Astrocyte (in vitro differentiated cells and primary cell): Measurements from ENCODE around the gene CELF6.

Source experiments
- EZH2 ChIP-seq: IDR thresholded peaks from 2 replicates; pipeline ENCODE4 v1.6.1; 2012; ENCODE audit warnings: mild to moderate bottlenecking, low read length, inconsistent platforms; ENCODE audit not compliant: insufficient read depth
- TF ChIP-seq, protein P1 (sequence below): IDR thresholded peaks from 2 replicates; pipeline ENCODE4 v1.5.1; 2011; ENCODE audit warnings: low read depth, mild to moderate bottlenecking, inconsistent platforms, low read length, moderate library complexity; ENCODE audit not compliant: insufficient read depth

DNA sequence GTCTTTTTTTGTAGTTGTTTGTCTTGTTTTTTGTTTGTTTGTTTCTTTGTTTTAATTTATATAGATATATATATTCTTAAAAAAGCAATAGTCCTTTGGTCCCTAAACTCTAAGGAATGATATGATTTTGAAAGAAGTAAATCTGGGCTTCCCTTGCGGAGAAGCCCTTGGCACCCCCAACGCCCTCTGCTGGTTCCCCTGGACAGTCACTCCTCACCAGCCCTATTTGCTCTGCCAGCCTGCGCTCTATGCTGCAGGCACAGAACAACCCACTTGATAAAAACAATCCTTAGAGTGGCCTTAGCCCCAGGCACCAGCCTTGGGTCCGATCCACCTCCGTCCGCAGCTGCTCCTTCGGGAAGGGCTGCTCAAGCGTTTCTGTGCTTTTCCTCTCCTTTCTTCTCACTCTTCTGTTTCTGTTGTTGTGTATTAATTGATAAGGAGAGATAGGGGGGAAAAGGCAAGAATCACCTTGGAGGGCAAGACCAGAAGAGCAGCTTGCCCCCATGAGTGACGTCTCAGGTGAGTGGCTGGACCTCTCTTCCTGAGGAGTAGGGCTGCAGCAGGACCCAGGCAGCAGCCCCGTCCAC lies 33.9 kb downstream of the CELF6 start:
- TF ChIP-seq, protein P1, sequence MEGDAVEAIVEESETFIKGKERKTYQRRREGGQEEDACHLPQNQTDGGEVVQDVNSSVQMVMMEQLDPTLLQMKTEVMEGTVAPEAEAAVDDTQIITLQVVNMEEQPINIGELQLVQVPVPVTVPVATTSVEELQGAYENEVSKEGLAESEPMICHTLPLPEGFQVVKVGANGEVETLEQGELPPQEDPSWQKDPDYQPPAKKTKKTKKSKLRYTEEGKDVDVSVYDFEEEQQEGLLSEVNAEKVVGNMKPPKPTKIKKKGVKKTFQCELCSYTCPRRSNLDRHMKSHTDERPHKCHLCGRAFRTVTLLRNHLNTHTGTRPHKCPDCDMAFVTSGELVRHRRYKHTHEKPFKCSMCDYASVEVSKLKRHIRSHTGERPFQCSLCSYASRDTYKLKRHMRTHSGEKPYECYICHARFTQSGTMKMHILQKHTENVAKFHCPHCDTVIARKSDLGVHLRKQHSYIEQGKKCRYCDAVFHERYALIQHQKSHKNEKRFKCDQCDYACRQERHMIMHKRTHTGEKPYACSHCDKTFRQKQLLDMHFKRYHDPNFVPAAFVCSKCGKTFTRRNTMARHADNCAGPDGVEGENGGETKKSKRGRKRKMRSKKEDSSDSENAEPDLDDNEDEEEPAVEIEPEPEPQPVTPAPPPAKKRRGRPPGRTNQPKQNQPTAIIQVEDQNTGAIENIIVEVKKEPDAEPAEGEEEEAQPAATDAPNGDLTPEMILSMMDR: peak; percentile 29
- TF ChIP-seq EZH2: no peak
